Vagina (tissue), 2 donors: Measurements from ENCODE around the gene TNFRSF18. TPM values are rescaled to one million over a fixed set of nuclear protein-coding genes. Genes with fewer than 3 reads are reported as not detected.

Source experiments
- DNase-seq, 2 donors: peaks; one replicate each; pipeline ENCODE4 v3.0.0-alpha.2; 2017; ENCODE audit errors: extremely low spot score in 2 of 2
- H3K27ac ChIP-seq: fragments of 200-600 bp; sonication (generic); one replicate; pipeline ENCODE4 v1.5.1; 2019
- H3K27me3 ChIP-seq: fragments of 200-600 bp; sonication (generic); one replicate; pipeline ENCODE4 v1.5.1; 2019
- H3K36me3 ChIP-seq, 2 donors: fragments of 200-600 bp; sonication (generic); one replicate each; pipeline ENCODE4 v1.5.1; 2017 to 2019
- H3K4me1 ChIP-seq: fragments of 200-600 bp; sonication (generic); one replicate; pipeline ENCODE4 v1.5.1; 2019
- H3K4me3 ChIP-seq, 2 donors: fragments of 200-600 bp; sonication (generic); 1 replicate in 1 of 2; 2 replicates in 1 of 2; pipeline ENCODE4 v1.5.1; 2016 to 2019
- H3K9me3 ChIP-seq: fragments of 200-600 bp; sonication (generic); one replicate; pipeline ENCODE4 v1.5.1; 2019
- CTCF ChIP-seq, 3 experiments: fragments of 450-650 bp in 2 of 3; fragments of 200-600 bp in 1 of 3; sonication (generic) in 1 of 3; IDR thresholded peaks; one replicate each; pipeline ENCODE4 v1.5.1; 2017 to 2019; ENCODE audit warnings: antibody characterized with exemption in 3 of 3, mild to moderate bottlenecking in 2 of 3, moderate library complexity in 2 of 3
- POLR2A ChIP-seq, 2 donors: fragments of 450-650 bp; IDR thresholded peaks; one replicate each; pipeline ENCODE4 v1.6.1; 2017; ENCODE audit warnings: antibody characterized with exemption in 2 of 2, mild to moderate bottlenecking in 2 of 2, moderate library complexity in 2 of 2
- POLR2AphosphoS5 ChIP-seq, 2 donors: sonication (generic); formaldehyde crosslinking; IDR thresholded peaks; one replicate each; pipeline ENCODE4 v1.9.0; 2017; ENCODE audit warnings: antibody characterized with exemption in 2 of 2, mild to moderate bottlenecking in 2 of 2, low read depth in 1 of 2; ENCODE audit not compliant: insufficient read depth in 1 of 2
- intact Hi-C: fragments of 100-400 bp; cut with DNase I; formaldehyde crosslinking; loops from one replicate; pipeline ENCODE4 v1.15.1; 2023
- total RNA-seq: library from RNA; depleted of rRNA; stranded (reverse); fragments of >200 nt; gene quantifications from one replicate; pipeline ENCODE4 v1.2.3, GENCODE V29; 2016

TNFRSF18 gene
- total RNA-seq, 1 donor from 2014 or later = 4.4 TPM

GRCh38 chr1:1187938-1188337 lies 18.5 kb downstream of the TNFRSF18 start:
- TF ChIP-seq CTCF (IDR thresholded peaks at IDR 0.05) = no peak
- Histone ChIP-seq H3K36me3 (no peaks in the 10 kb centered on the region), H3K27ac (no peak overlapping the region), H3K4me3 (no peak overlapping the region), H3K9me3 (no peaks in the 10 kb centered on the region), H3K27me3 (no peaks in the 10 kb centered on the region), H3K4me1 (no peaks in the 10 kb centered on the region)
- DNase-seq = no peak
- intact Hi-C loops = no loop called here

GRCh38 chr1:1185101-1185765 lies 21.2 kb downstream of the TNFRSF18 start:
- no peaks in the 10 kb centered on the region for H3K27me3 ChIP-seq
- TF ChIP-seq POLR2AphosphoS5 (IDR thresholded peaks at IDR 0.05; ENCODE audit: insufficient read depth in 1 of 2, low read depth in 1 of 2) (no peak), CTCF (IDR thresholded peaks at IDR 0.05) (no peak), POLR2A (IDR thresholded peaks at IDR 0.05) (no peak)
- no peaks in the 10 kb centered on the region for H3K4me1 ChIP-seq
- no peaks in the 10 kb centered on the region for H3K9me3 ChIP-seq
- H3K4me3 ChIP-seq = no peak overlapping the region
- DNase-seq = no peak
- H3K36me3 ChIP-seq = no peaks in the 10 kb centered on the region
- intact Hi-C loops = no loop called here
- no peak overlapping the region for H3K27ac ChIP-seq

- Histone ChIP-seq H3K9me3 (no peaks in the 10 kb centered on the region), H3K4me3 (no peak overlapping the region), H3K4me1 (no peaks in the 10 kb centered on the region), H3K27me3 (peaks cover 4% of the 10 kb centered on the region), H3K36me3 (no peaks in the 10 kb centered on the region), H3K27ac (no peak overlapping the region)
- intact Hi-C loops = no loop called here
- TF ChIP-seq POLR2AphosphoS5 (IDR thresholded peaks at IDR 0.05; ENCODE audit: insufficient read depth in 1 of 2, low read depth in 1 of 2) = no peak
- no peak for TF ChIP-seq POLR2A (IDR thresholded peaks at IDR 0.05)
- TF ChIP-seq CTCF (IDR thresholded peaks at IDR 0.05) = no peak
- no peak for DNase-seq
These were observed 22.3 kb downstream of the TNFRSF18 start for GRCh38 chr1:1183833-1184775.

GRCh38 chr1:1183221-1183747 lies 23.1 kb downstream of the TNFRSF18 start:
- no peak for DNase-seq
- Histone ChIP-seq H3K4me1 (no peaks in the 10 kb centered on the region), H3K27me3 (peaks cover 4% of the 10 kb centered on the region), H3K36me3 (no peaks in the 10 kb centered on the region), H3K9me3 (no peaks in the 10 kb centered on the region), H3K27ac (no peak overlapping the region), H3K4me3 (no peak overlapping the region)
- TF ChIP-seq POLR2AphosphoS5 (IDR thresholded peaks at IDR 0.05; ENCODE audit: insufficient read depth in 1 of 2, low read depth in 1 of 2) (no peak), POLR2A (IDR thresholded peaks at IDR 0.05) (no peak), CTCF (IDR thresholded peaks at IDR 0.05) (no peak)
- intact Hi-C loops = no loop called here
